HepG2 (cell line): ENCODE data around the gene CYP4F8. TPM values are rescaled to one million over a fixed set of nuclear protein-coding genes. Genes with fewer than 3 reads are reported as not detected.
A peak's percentile ranks its signal among the peaks of the same experiment; 100 is the strongest.

Experiments used
- BCL6 ChIP-seq: IDR thresholded peaks from 2 replicates; pipeline ENCODE4 v1.6.1; 2016; ENCODE audit warnings: missing genetic modification reagents, missing compliant biosample characterization
- CENPBD1 ChIP-seq: sonication (generic); formaldehyde crosslinking; IDR thresholded peaks from 2 replicates; pipeline ENCODE4 v1.8.0; 2022; ENCODE audit warnings: missing genetic modification reagents, low read depth, mild to moderate bottlenecking, borderline replicate concordance
- EHMT2 ChIP-seq: fragments of 200-600 bp; sonication (generic); IDR thresholded peaks from 2 replicates; pipeline ENCODE4 v1.7.0; 2017; ENCODE audit warnings: antibody characterized with exemption, low read depth, low read length, borderline replicate concordance
- ESRRA ChIP-seq: sonication (generic); formaldehyde crosslinking; IDR thresholded peaks from 2 replicates; pipeline ENCODE4 v1.5.1; 2020; ENCODE audit warnings: mild to moderate bottlenecking, low read depth, missing genetic modification reagents
- GABPB1 ChIP-seq: IDR thresholded peaks from 2 replicates; pipeline ENCODE4 v1.6.1; 2016; ENCODE audit warnings: mild to moderate bottlenecking, missing genetic modification reagents, moderate library complexity, missing compliant biosample characterization
- HOXA3 ChIP-seq: sonication (generic); formaldehyde crosslinking; IDR thresholded peaks from 2 replicates; pipeline ENCODE4 v1.5.0; 2020; ENCODE audit warnings: missing genetic modification reagents
- HOXA5 ChIP-seq: sonication (generic); formaldehyde crosslinking; IDR thresholded peaks from 2 replicates; pipeline ENCODE4 v1.4.0; 2020; ENCODE audit warnings: missing genetic modification reagents
- KAT8 ChIP-seq: IDR thresholded peaks from 2 replicates; pipeline ENCODE4 v1.6.1; 2016; ENCODE audit warnings: missing genetic modification reagents, missing compliant biosample characterization
- NONO ChIP-seq, 2 experiments: fragments of 450-650 bp in 1 of 2; sonication (generic) in 1 of 2; formaldehyde crosslinking in 1 of 2; IDR thresholded peaks in 1 of 2; conservative IDR thresholded peaks in 1 of 2; 2 replicates each; pipeline versions ENCODE4 v1.6.1 to v1.8.0; 2017 to 2022; ENCODE audit warnings: mild to moderate bottlenecking in 1 of 2, missing genetic modification reagents in 1 of 2, moderate library complexity in 1 of 2
- RAD51 ChIP-seq: fragments of 450-650 bp; IDR thresholded peaks from 2 replicates; pipeline ENCODE4 v1.6.1; 2016; ENCODE audit warnings: borderline replicate concordance
- RBFOX2 ChIP-seq: fragments of 200-400 bp; formaldehyde crosslinking; IDR thresholded peaks from 2 replicates; pipeline ENCODE4 v1.6.1; 2017; ENCODE audit warnings: low read depth, mild to moderate bottlenecking, low read length
- SCMH1 ChIP-seq: sonication (generic); formaldehyde crosslinking; IDR thresholded peaks from 2 replicates; pipeline ENCODE4 v1.9.0; 2021; ENCODE audit warnings: missing genetic modification reagents, mild to moderate bottlenecking, borderline replicate concordance
- SIN3A ChIP-seq: IDR thresholded peaks from 2 replicates; pipeline ENCODE4 v1.6.1; 2011; ENCODE audit warnings: low read depth, mild to moderate bottlenecking, control low read depth, low read length, borderline replicate concordance
- SIX1 ChIP-seq: sonication (generic); formaldehyde crosslinking; IDR thresholded peaks from 2 replicates; pipeline ENCODE4 v1.4.0; 2020; ENCODE audit warnings: missing genetic modification reagents, borderline replicate concordance
- TEAD3 ChIP-seq: optimal IDR thresholded peaks from 2 replicates; pipeline ENCODE3; 2016; ENCODE audit warnings: borderline replicate concordance
- ZFX ChIP-seq: sonication (generic); formaldehyde crosslinking; IDR thresholded peaks from 2 replicates; pipeline ENCODE4 v1.4.0; 2020; ENCODE audit warnings: mild to moderate bottlenecking, low read depth, missing genetic modification reagents, moderate library complexity
- ZNF280D ChIP-seq: sonication (generic); formaldehyde crosslinking; IDR thresholded peaks from 2 replicates; pipeline ENCODE4 v1.5.1; 2020; ENCODE audit warnings: mild to moderate bottlenecking, missing genetic modification reagents
- ZNF3 ChIP-seq: IDR thresholded peaks from 2 replicates; pipeline ENCODE4 v1.7.0; 2017; ENCODE audit warnings: inconsistent platforms
- ZNF317 ChIP-seq: sonication (generic); formaldehyde crosslinking; IDR thresholded peaks from 2 replicates; pipeline ENCODE4 v1.5.0; 2020; ENCODE audit warnings: mild to moderate bottlenecking, missing genetic modification reagents
- ZNF512 ChIP-seq: sonication (generic); formaldehyde crosslinking; IDR thresholded peaks from 2 replicates; pipeline ENCODE4 v1.4.0; 2020; ENCODE audit warnings: mild to moderate bottlenecking, missing genetic modification reagents
- ZNF709 ChIP-seq: sonication (generic); formaldehyde crosslinking; IDR thresholded peaks from 2 replicates; pipeline ENCODE4 v1.5.0; 2020; ENCODE audit warnings: mild to moderate bottlenecking, missing genetic modification reagents
- ZNF766 ChIP-seq: sonication (generic); formaldehyde crosslinking; IDR thresholded peaks from 2 replicates; pipeline ENCODE4 v1.5.0; 2020; ENCODE audit warnings: missing genetic modification reagents, borderline replicate concordance
- ZNF772 ChIP-seq: sonication (generic); formaldehyde crosslinking; IDR thresholded peaks from 2 replicates; pipeline ENCODE4 v1.5.0; 2020; ENCODE audit warnings: mild to moderate bottlenecking, missing genetic modification reagents
- ZNF773 ChIP-seq: sonication (generic); formaldehyde crosslinking; IDR thresholded peaks from 2 replicates; pipeline ENCODE4 v1.4.0; 2020; ENCODE audit warnings: missing genetic modification reagents, borderline replicate concordance
- polyA plus RNA-seq, 8 experiments: library from polyadenylated mRNA; depleted of rRNA in 3 of 8; stranded (reverse) in 7 of 8; unstranded in 1 of 8; fragments of >200 nt; fragmentation: Illumina TruSeq in 4 of 8; extraction: Trizol in 4 of 8; gene quantifications; 2 replicates each; pipeline versions ENCODE4 v1.2.1 to v1.2.3, GENCODE V29; 2011 to 2016; ENCODE audit warnings: low read depth in 4 of 8, missing spikeins in 1 of 8, mixed read lengths in 1 of 8; ENCODE audit not compliant: insufficient read depth in 1 of 8
- total RNA-seq, 5 experiments: library from RNA; depleted of rRNA; stranded (reverse); fragments of >200 nt; fragmentation: Illumina TruSeq; extraction: Trizol; gene quantifications; 2 replicates each; pipeline ENCODE4 v1.2.3, GENCODE V29; 2016; ENCODE audit warnings: low read depth in 1 of 5
- TF ChIP-seq, protein P1 (sequence below): sonication (generic); formaldehyde crosslinking; IDR thresholded peaks from 2 replicates; pipeline ENCODE4 v1.5.0; 2020; ENCODE audit warnings: missing genetic modification reagents

CYP4F8 gene
- total and polyA plus RNA-seq, 2 of the 13 experiments (the other 11 are each of a cell fraction or from before 2014, with no cell fraction given): not detected

- TF ChIP-seq ZNF772 (CRISPR knock-in tag): no peak
- TF ChIP-seq ZNF3: no peak
- no peak for TF ChIP-seq ZNF317 (CRISPR knock-in tag)
- TF ChIP-seq ZNF280D (CRISPR knock-in tag): 0 out of 2 replicates have a peak, but pooled peaks have one; percentile 37
- no peak for TF ChIP-seq RAD51
- no peak for TF ChIP-seq NONO (IDR thresholded peaks at IDR 0.05)
- no peak for TF ChIP-seq NONO (CRISPR knock-in tag; conservative IDR thresholded peaks at IDR 0.05)
- TF ChIP-seq HOXA3 (CRISPR knock-in tag): peak; percentile 69
- TF ChIP-seq RBFOX2: no peak
- TF ChIP-seq GABPB1 (CRISPR knock-in tag): no peak
- TF ChIP-seq ZNF512 (CRISPR knock-in tag): no peak
- TF ChIP-seq CENPBD1 (CRISPR knock-in tag): no peak
- peak; percentile 18; the same call in 1 of the 2 replicates for TF ChIP-seq BCL6 (CRISPR knock-in tag)
- TF ChIP-seq ESRRA (CRISPR knock-in tag): peak; percentile 61; the same call in 1 of the 2 replicates
- TF ChIP-seq ZNF773 (CRISPR knock-in tag): no peak
- no peak for TF ChIP-seq SCMH1
- TF ChIP-seq SIN3A: no peak
- no peak for TF ChIP-seq ZNF709
- 0 out of 2 replicates have a peak, but pooled peaks have one; percentile 20 for TF ChIP-seq SIX1
- TF ChIP-seq, protein P1, sequence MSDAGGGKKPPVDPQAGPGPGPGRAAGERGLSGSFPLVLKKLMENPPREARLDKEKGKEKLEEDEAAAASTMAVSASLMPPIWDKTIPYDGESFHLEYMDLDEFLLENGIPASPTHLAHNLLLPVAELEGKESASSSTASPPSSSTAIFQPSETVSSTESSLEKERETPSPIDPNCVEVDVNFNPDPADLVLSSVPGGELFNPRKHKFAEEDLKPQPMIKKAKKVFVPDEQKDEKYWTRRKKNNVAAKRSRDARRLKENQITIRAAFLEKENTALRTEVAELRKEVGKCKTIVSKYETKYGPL (CRISPR knock-in tag): peak; percentile 97
- no peak for TF ChIP-seq HOXA5 (CRISPR knock-in tag)
- no peak for TF ChIP-seq ZNF766 (CRISPR knock-in tag)
- peak; percentile 56 for TF ChIP-seq TEAD3
- peak; percentile 28; the same call in 1 of the 2 replicates for TF ChIP-seq KAT8
- no peak for TF ChIP-seq EHMT2
- TF ChIP-seq ZFX (CRISPR knock-in tag): peak; percentile 50
Measured at GRCh38 chr19:15643387-15643786, 28.4 kb downstream of the CYP4F8 start (continued).
